22Rv1 (cell line): Measurements from ENCODE around the gene USP54.
A peak's percentile ranks its signal among the peaks of the same experiment; 100 is the strongest.

Experiments used
- H3K27ac ChIP-seq: fragments of 450-650 bp; 2 replicates; pipeline ENCODE4 v1.5.1; 2017
- CTCF ChIP-seq: fragments of 450-650 bp; IDR thresholded peaks from 2 replicates; pipeline ENCODE4 v1.5.1; 2017; ENCODE audit warnings: mild to moderate bottlenecking
- ZFX ChIP-seq: fragments of 450-650 bp; IDR thresholded peaks from 2 replicates; pipeline ENCODE4 v1.6.1; 2017; ENCODE audit warnings: antibody characterized with exemption, borderline replicate concordance

Gene USP54

GRCh38 chr10:73497623-73498022, 93.5 kb downstream of the USP54 start:
- TF ChIP-seq ZFX (no peak), CTCF (no peak)
- H3K27ac ChIP-seq = peak overlapping the region; percentile 89

GRCh38 chr10:73495884-73496674, 95.1 kb downstream of the USP54 start, which contains the start of gene PPP3CB:
Gene PPP3CB (minus strand): TSS chr10:73496024. CDS start chr10:73495889, 135 bp downstream.
- TF ChIP-seq ZFX = no peak
- TF ChIP-seq CTCF = no peak
- peak within 1 kb of the TSS; percentile 89 for H3K27ac ChIP-seq

GRCh38 chr10:73495226-73495883, 95.8 kb downstream of the USP54 start:
- peak overlapping the region; percentile 89 for H3K27ac ChIP-seq
- no peak for TF ChIP-seq CTCF

- TF ChIP-seq ZFX = no peak
- TF ChIP-seq CTCF = no peak
- peak overlapping the region; percentile 89 for H3K27ac ChIP-seq
These were observed 96.3 kb downstream of the USP54 start for GRCh38 chr10:73494877-73495225.

GRCh38 chr10:73494213-73494612, 96.9 kb downstream of the USP54 start:
- peak overlapping the region; percentile 89 for H3K27ac ChIP-seq
- TF ChIP-seq ZFX (no peak), CTCF (no peak)

GRCh38 chr10:73493781-73494180, 97.4 kb downstream of the USP54 start:
- H3K27ac ChIP-seq = 0 out of 2 replicates have a peak overlapping the region, but pooled peaks have one; percentile 89
- TF ChIP-seq CTCF = no peak
- no peak for TF ChIP-seq ZFX

- no peak for TF ChIP-seq ZFX
- no peak for TF ChIP-seq CTCF
- H3K27ac ChIP-seq = no peak overlapping the region
These were observed 104.5 kb downstream of the USP54 start for GRCh38 chr10:73486601-73487000.
